HepG2 (cell line): ENCODE results near the gene TPX2. TPM values are rescaled to one million over a fixed set of nuclear protein-coding genes. Genes with fewer than 3 reads are reported as not detected.

ENCODE experiments used
- BCL3 ChIP-seq: sonication (generic); formaldehyde crosslinking; IDR thresholded peaks from 2 replicates; pipeline ENCODE4 v1.5.1; 2020; ENCODE audit warnings: mild to moderate bottlenecking, missing genetic modification reagents, moderate library complexity
- BCLAF1 ChIP-seq: fragments of 450-650 bp; IDR thresholded peaks from 2 replicates; pipeline ENCODE4 v1.6.1; 2017; ENCODE audit warnings: mild to moderate bottlenecking
- DNMT1 ChIP-seq: sonication (generic); formaldehyde crosslinking; IDR thresholded peaks from 2 replicates; pipeline ENCODE4 v1.5.1; 2020; ENCODE audit warnings: mild to moderate bottlenecking, missing genetic modification reagents
- GMEB1 ChIP-seq: sonication (generic); formaldehyde crosslinking; IDR thresholded peaks from 2 replicates; pipeline ENCODE4 v1.5.1; 2020; ENCODE audit warnings: missing genetic modification reagents, mild to moderate bottlenecking, borderline replicate concordance
- MLXIP ChIP-seq: sonication (generic); formaldehyde crosslinking; IDR thresholded peaks from 2 replicates; pipeline ENCODE4 v1.9.0; 2021; ENCODE audit warnings: missing genetic modification reagents, borderline replicate concordance
- NR2F2 ChIP-seq: IDR thresholded peaks from 2 replicates; pipeline ENCODE4 v1.6.1; 2012; ENCODE audit warnings: low read depth, inconsistent platforms, borderline replicate concordance
- PLSCR1 ChIP-seq: sonication (generic); formaldehyde crosslinking; IDR thresholded peaks from 2 replicates; pipeline ENCODE4 v1.5.0; 2020; ENCODE audit warnings: missing genetic modification reagents, mild to moderate bottlenecking, borderline replicate concordance
- PRDM4 ChIP-seq: sonication (generic); formaldehyde crosslinking; IDR thresholded peaks from 2 replicates; pipeline ENCODE4 v1.9.0; 2021; ENCODE audit warnings: missing genetic modification reagents, borderline replicate concordance
- SALL1 ChIP-seq: sonication (generic); formaldehyde crosslinking; IDR thresholded peaks from 2 replicates; pipeline ENCODE4 v1.8.0; 2022; ENCODE audit warnings: mild to moderate bottlenecking, missing genetic modification reagents
- SMAD9 ChIP-seq: sonication (generic); formaldehyde crosslinking; IDR thresholded peaks from 2 replicates; pipeline ENCODE4 v1.5.1; 2020; ENCODE audit warnings: mild to moderate bottlenecking, missing genetic modification reagents
- SMARCE1 ChIP-seq: fragments of 450-650 bp; IDR thresholded peaks from 2 replicates; pipeline ENCODE4 v1.6.1; 2017; ENCODE audit warnings: borderline replicate concordance
- ZBTB42 ChIP-seq: sonication (generic); formaldehyde crosslinking; IDR thresholded peaks from 2 replicates; pipeline ENCODE4 v1.5.0; 2020; ENCODE audit warnings: mild to moderate bottlenecking, missing genetic modification reagents
- ZMAT5 ChIP-seq: sonication (generic); formaldehyde crosslinking; IDR thresholded peaks from 2 replicates; pipeline ENCODE4 v1.5.0; 2020; ENCODE audit warnings: mild to moderate bottlenecking, low read depth, missing genetic modification reagents, borderline replicate concordance
- ZNF572 ChIP-seq: sonication (generic); formaldehyde crosslinking; IDR thresholded peaks from 2 replicates; pipeline ENCODE4 v1.5.1; 2020; ENCODE audit warnings: mild to moderate bottlenecking, missing genetic modification reagents
- ZNF605 ChIP-seq: sonication (generic); formaldehyde crosslinking; IDR thresholded peaks from 2 replicates; pipeline ENCODE4 v1.8.0; 2022; ENCODE audit warnings: mild to moderate bottlenecking, missing genetic modification reagents
- polyA plus RNA-seq, 8 experiments: library from polyadenylated mRNA; depleted of rRNA in 3 of 8; stranded (reverse) in 7 of 8; unstranded in 1 of 8; fragments of >200 nt; fragmentation: Illumina TruSeq in 4 of 8; extraction: Trizol in 4 of 8; gene quantifications; 2 replicates each; pipeline versions ENCODE4 v1.2.1 to v1.2.3, GENCODE V29; 2011 to 2016; ENCODE audit warnings: low read depth in 4 of 8, missing spikeins in 1 of 8, mixed read lengths in 1 of 8; ENCODE audit not compliant: insufficient read depth in 1 of 8
- total RNA-seq, 5 experiments: library from RNA; depleted of rRNA; stranded (reverse); fragments of >200 nt; fragmentation: Illumina TruSeq; extraction: Trizol; gene quantifications; 2 replicates each; pipeline ENCODE4 v1.2.3, GENCODE V29; 2016; ENCODE audit warnings: low read depth in 1 of 5

The TPX2 gene
- total and polyA plus RNA-seq, 2 of the 13 experiments (the other 11 are each of a cell fraction or from before 2014, with no cell fraction given) = 34.3 to 124 TPM

GRCh38 chr20:31723319-31724078 is 15.6 kb upstream of the TPX2 start (continued):
- TF ChIP-seq ZMAT5 (CRISPR knock-in tag) (peak; percentile 67; the same call in 1 of the 2 replicates), PLSCR1 (no peak; the same call in 1 of the 2 replicates), ZBTB42 (CRISPR knock-in tag) (peak; percentile 65), BCLAF1 (no peak), ZNF572 (CRISPR knock-in tag) (0 out of 2 replicates have a peak, but pooled peaks have one; percentile 78), GMEB1 (CRISPR knock-in tag) (peak; percentile 98), ZNF605 (CRISPR knock-in tag) (peak; percentile 96), DNMT1 (no peak; the same call in 1 of the 2 replicates), SMARCE1 (no peak), NR2F2 (no peak; the same call in 1 of the 2 replicates), BCL3 (CRISPR knock-in tag) (peak; percentile 31), MLXIP (CRISPR knock-in tag) (peak; percentile 67), PRDM4 (CRISPR knock-in tag) (no peak), SMAD9 (CRISPR knock-in tag) (peak; percentile 60; the same call in 1 of the 2 replicates), SALL1 (CRISPR knock-in tag) (peak; percentile 91)
